Astrocyte (in vitro differentiated cells and primary cell): ENCODE results near the gene SNX13. TPM values are rescaled to one million over a fixed set of nuclear protein-coding genes. Genes with fewer than 3 reads are reported as not detected.

ENCODE experiments used
- DNase-seq: peaks from one replicate; pipeline ENCODE4 v3.0.0-alpha.2; 2010; ENCODE audit warnings: low read depth
- FAIRE-seq: peaks from 2 replicates; lab custom pipeline; 2011; peaks lifted over from hg19 to GRCh38; lab: Jason Lieb, UNC
- H2AFZ ChIP-seq: 2 replicates; pipeline ENCODE4 v1.6.0; 2012; ENCODE audit warnings: low read depth, low read length, inconsistent platforms
- H3K27ac ChIP-seq: 2 replicates; pipeline ENCODE4 v1.5.1; 2011; ENCODE audit warnings: low read depth, low read length, inconsistent platforms
- H3K27me3 ChIP-seq: 2 replicates; pipeline ENCODE4 v1.6.0; 2011; ENCODE audit warnings: low read length, inconsistent platforms; ENCODE audit not compliant: insufficient read depth
- H3K36me3 ChIP-seq: 2 replicates; pipeline ENCODE4 v1.5.1; 2011; ENCODE audit warnings: low read length, inconsistent platforms; ENCODE audit not compliant: insufficient read depth
- H3K4me1 ChIP-seq: 2 replicates; pipeline ENCODE4 v1.5.1; 2011; ENCODE audit warnings: low read length, inconsistent platforms; ENCODE audit not compliant: insufficient read depth
- H3K4me2 ChIP-seq: 2 replicates; pipeline ENCODE4 v1.6.0; 2012; ENCODE audit warnings: low read length, inconsistent platforms
- H3K4me3 ChIP-seq: 2 replicates; pipeline ENCODE4 v1.5.1; 2011; ENCODE audit warnings: low read depth, mild to moderate bottlenecking, low read length, inconsistent platforms; ENCODE audit not compliant: insufficient read depth
- H3K79me2 ChIP-seq: 2 replicates; pipeline ENCODE4 v1.6.0; 2012; ENCODE audit warnings: mild to moderate bottlenecking, low read length, inconsistent platforms; ENCODE audit not compliant: insufficient read depth
- H3K9ac ChIP-seq: 2 replicates; pipeline ENCODE4 v1.6.0; 2012; ENCODE audit warnings: mild to moderate bottlenecking, low read length, inconsistent platforms
- H3K9me3 ChIP-seq: 2 replicates; pipeline ENCODE4 v1.5.1; 2012; ENCODE audit warnings: low read depth, mild to moderate bottlenecking, low read length, inconsistent platforms; ENCODE audit not compliant: insufficient read depth
- H4K20me1 ChIP-seq: 2 replicates; pipeline ENCODE4 v1.6.0; 2012; ENCODE audit warnings: low read length, inconsistent platforms; ENCODE audit not compliant: insufficient read depth
- H3K27ac Mint-ChIP-seq: one replicate; pipeline ENCODE4 v1.8.0; 2021; ENCODE audit warnings: mild to moderate bottlenecking, mixed read lengths; ENCODE audit not compliant: unreplicated experiment
- H3K27me3 Mint-ChIP-seq: one replicate; pipeline ENCODE4 v1.8.0; 2021; ENCODE audit warnings: low read depth, mixed read lengths; ENCODE audit not compliant: unreplicated experiment
- H3K36me3 Mint-ChIP-seq: one replicate; pipeline ENCODE4 v1.8.0; 2021; ENCODE audit warnings: low read depth, mixed read lengths; ENCODE audit not compliant: unreplicated experiment
- H3K4me1 Mint-ChIP-seq: one replicate; pipeline ENCODE4 v1.8.0; 2021; ENCODE audit warnings: low read depth, mixed read lengths; ENCODE audit not compliant: unreplicated experiment
- H3K4me3 Mint-ChIP-seq: one replicate; pipeline ENCODE4 v1.8.0; 2021; ENCODE audit warnings: mild to moderate bottlenecking, moderate library complexity, mixed read lengths; ENCODE audit not compliant: unreplicated experiment
- H3K9me3 Mint-ChIP-seq: one replicate; pipeline ENCODE4 v1.8.0; 2021; ENCODE audit warnings: mild to moderate bottlenecking, mixed read lengths; ENCODE audit not compliant: unreplicated experiment
- CTCF ChIP-seq: IDR thresholded peaks from 2 replicates; pipeline ENCODE4 v1.5.1; 2011; ENCODE audit warnings: low read depth, mild to moderate bottlenecking, inconsistent platforms, low read length, moderate library complexity; ENCODE audit not compliant: insufficient read depth
- EZH2 ChIP-seq: IDR thresholded peaks from 2 replicates; pipeline ENCODE4 v1.6.1; 2012; ENCODE audit warnings: mild to moderate bottlenecking, low read length, inconsistent platforms; ENCODE audit not compliant: insufficient read depth
- total RNA-seq: library from RNA; stranded (reverse); gene quantifications from 2 replicates; pipeline ENCODE4 v1.2.1, GENCODE V29; 2021

Gene SNX13
- total RNA-seq, 1 donor from 2014 or later: 32.9 TPM

GRCh38 chr7:17965603-17966002 lies 25.3 kb upstream of the SNX13 start:
- H3K4me3 Mint-ChIP-seq: no peak overlapping the region
- Histone ChIP-seq H3K4me3 (no peak overlapping the region), H3K27ac (no peak overlapping the region), H3K79me2 (no peaks in the 10 kb centered on the region), H3K27me3 (no peaks in the 10 kb centered on the region), H4K20me1 (no peaks in the 10 kb centered on the region), H3K4me2 (no peak overlapping the region), H3K4me1 (no peaks in the 10 kb centered on the region), H3K36me3 (no peaks in the 10 kb centered on the region), H3K9ac (no peak overlapping the region), H3K9me3 (peaks cover 4% of the 10 kb centered on the region), H2AFZ (no peak overlapping the region)
- H3K4me1 Mint-ChIP-seq: peaks cover 7% of the 10 kb centered on the region
- DNase-seq (peak; percentile 51), FAIRE-seq (no peak)
- peaks cover 2% of the 10 kb centered on the region for H3K9me3 Mint-ChIP-seq
- TF ChIP-seq CTCF (no peak), EZH2 (no peak)
- H3K27me3 Mint-ChIP-seq: no peaks in the 10 kb centered on the region
- H3K36me3 Mint-ChIP-seq: no peaks in the 10 kb centered on the region
- peak overlapping the region; percentile 56 for H3K27ac Mint-ChIP-seq

- no peak for DNase-seq
- H3K27me3 Mint-ChIP-seq: no peaks in the 10 kb centered on the region
Measured at GRCh38 chr7:17963281-17963680, 23.0 kb upstream of the SNX13 start.

More at GRCh38 chr7:17963281-17963680, 23.0 kb upstream of the SNX13 start:
- H3K4me3 ChIP-seq: no peak overlapping the region
- peaks cover 4% of the 10 kb centered on the region for H3K4me1 Mint-ChIP-seq
- no peaks in the 10 kb centered on the region for H3K36me3 ChIP-seq
- H3K27ac ChIP-seq: no peak overlapping the region
- H3K4me2 ChIP-seq: no peak overlapping the region
- no peaks in the 10 kb centered on the region for H3K79me2 ChIP-seq
- TF ChIP-seq EZH2: no peak
- TF ChIP-seq CTCF: no peak
- H3K9ac ChIP-seq: no peak overlapping the region
- FAIRE-seq: no peak
- H3K4me3 Mint-ChIP-seq: no peak overlapping the region
- no peaks in the 10 kb centered on the region for H3K27me3 ChIP-seq
- no peak overlapping the region for H3K27ac Mint-ChIP-seq
- no peaks in the 10 kb centered on the region for H3K36me3 Mint-ChIP-seq
- no peaks in the 10 kb centered on the region for H4K20me1 ChIP-seq
- peaks cover 4% of the 10 kb centered on the region for H3K9me3 ChIP-seq
- H2AFZ ChIP-seq: no peak overlapping the region
- peaks cover 2% of the 10 kb centered on the region for H3K9me3 Mint-ChIP-seq
- no peaks in the 10 kb centered on the region for H3K4me1 ChIP-seq
